GM19463 (cell line): ENCODE results near the gene BHMT.
A peak's percentile ranks its signal among the peaks of the same experiment; 100 is the strongest.
"Not testable (repeated sequence)": the region's sequence is repeated elsewhere in the genome, so short reads cannot be mapped to it uniquely, and the experiment has no call there.

Source experiments
- ATAC-seq: cut with Tn5 transposase; IDR thresholded peaks from one replicate; pipeline ENCODE4 v1.9.1; 2021; ENCODE audit warnings: mild to moderate bottlenecking, moderate library complexity; ENCODE audit not compliant: unreplicated experiment

Gene BHMT

DNA sequence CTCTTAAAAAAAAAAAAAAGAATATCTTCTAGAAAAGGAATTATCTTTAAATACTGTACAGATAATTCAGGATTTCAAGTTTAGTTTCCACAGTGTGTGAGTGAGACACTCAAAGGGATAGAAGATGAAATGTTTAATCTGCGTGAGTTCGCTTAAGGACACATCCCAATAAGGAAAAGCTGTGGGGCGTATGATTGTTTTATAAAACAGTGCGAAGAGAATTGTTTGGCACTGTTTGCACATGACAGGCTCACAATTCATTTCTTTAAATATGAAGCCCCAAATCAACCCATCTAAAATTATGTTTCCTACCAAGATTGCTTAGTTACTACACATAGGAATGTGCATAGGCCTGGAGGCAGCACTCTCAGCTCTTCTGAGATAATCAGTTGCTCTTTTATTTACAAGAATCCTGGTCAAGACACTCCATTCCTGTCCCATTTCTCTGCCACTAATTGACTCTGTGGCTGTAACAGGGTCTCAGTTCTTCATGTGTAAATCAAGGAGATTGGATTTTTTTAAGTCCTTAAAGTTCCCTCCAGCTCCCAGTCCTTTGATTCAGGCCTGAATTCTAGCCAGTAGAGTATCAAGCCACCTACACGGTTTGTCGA lies 60.1 kb downstream of the BHMT start:
- no peak for ATAC-seq

GRCh38 chr5:79172269-79172668 lies 60.7 kb downstream of the BHMT start:
- no peak for ATAC-seq

GRCh38 chr5:79173626-79174025 lies 62.0 kb downstream of the BHMT start:
- ATAC-seq, result no peak

- not testable (repeated sequence) for ATAC-seq
Observed at GRCh38 chr5:79180449-79180848, 68.8 kb downstream of the BHMT start.

GRCh38 chr5:79181419-79182022 lies 69.9 kb downstream of the BHMT start:
- ATAC-seq, result peak; percentile 56
